Activated CD4-positive, alpha-beta T cell treated with anti-CD3 and anti-CD28 coated beads for 1 hour (primary cell): ENCODE data around the gene TRIM54.
"Not testable (repeated sequence)": the region's sequence is repeated elsewhere in the genome, so short reads cannot be mapped to it uniquely, and the experiment has no call there.

Experiments used
- DNase-seq: peaks from one replicate; pipeline ENCODE4 v3.0.0-alpha.2; 2020

The TRIM54 gene

DNA sequence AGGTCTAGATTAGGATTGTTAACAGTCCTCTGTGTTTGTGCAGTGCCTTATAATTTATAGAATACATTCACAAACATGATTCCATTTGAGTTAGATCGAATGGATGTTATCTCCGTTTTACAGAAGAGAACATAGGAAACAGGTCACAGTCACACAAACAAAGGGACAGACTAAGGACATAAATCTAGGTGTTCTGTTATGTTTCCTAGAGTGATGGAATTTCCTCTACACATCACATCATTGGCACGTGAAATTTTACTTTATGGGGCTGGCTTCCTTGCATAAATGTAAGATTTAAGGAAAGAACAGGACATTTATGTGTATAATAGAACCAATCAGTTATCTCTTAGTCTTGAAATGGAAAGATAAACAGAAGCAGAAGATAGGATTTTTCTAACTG, 6.4 kb downstream of the TRIM54 start:
- no peak for DNase-seq

DNA sequence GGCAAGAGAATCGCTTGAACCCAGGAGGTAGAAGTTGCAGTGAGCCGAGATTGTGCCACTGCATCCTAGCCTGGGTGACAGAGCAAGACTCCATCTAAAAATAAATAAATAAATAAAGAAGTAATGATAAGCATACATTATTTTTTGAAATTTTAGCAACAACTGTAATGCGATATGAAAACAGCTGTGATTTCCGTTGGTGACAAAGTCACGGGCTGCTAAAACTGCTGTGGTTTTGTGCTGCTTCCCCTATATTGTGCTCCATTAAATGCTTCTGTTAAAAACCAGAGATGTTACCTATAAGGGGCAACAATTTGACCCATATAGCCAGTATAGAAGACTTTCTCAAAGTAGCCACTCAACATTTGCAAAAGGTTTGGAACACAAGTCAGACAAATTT, 8.3 kb downstream of the TRIM54 start:
- no peak for DNase-seq

DNA sequence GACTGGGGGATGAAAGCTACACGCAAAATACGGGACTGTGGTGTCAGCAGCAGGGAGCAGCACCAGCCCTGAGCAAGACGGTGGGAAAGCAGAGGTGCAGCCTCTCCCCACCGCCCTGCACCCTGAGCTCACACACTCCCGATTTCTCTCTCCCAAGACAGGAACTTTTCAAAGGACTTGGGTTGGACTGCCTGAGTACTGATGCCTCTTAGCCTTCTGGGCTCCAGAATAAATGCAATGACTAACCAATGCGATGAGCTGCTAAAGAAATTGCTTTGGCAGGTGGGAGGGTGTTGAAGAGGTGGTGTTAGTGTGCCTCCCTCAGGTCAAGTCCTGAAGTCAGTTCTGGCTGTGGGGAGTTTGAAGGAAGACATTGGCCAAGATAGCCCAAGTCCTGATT, 9.6 kb downstream of the TRIM54 start:
- no peak for DNase-seq

DNA sequence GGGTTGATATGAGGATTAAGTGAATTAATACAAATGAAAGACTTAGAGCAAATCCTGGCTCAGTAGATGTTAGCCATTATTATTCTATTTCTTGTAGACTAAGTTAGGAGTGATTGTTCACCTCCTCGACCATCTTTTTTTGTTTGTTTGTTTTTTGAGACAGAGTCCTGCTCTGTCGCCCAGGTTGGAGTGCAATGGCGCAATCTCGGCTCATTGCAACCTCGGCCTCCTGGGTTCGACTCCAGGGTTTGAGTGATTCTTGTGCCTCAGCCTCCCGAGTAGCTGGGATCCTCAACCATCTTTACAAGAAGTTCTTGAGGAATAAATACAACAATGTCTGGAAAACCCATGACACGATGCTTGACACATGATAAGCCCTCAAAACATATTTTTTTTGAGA, 12.7 kb downstream of the TRIM54 start:
- no peak for DNase-seq

DNA sequence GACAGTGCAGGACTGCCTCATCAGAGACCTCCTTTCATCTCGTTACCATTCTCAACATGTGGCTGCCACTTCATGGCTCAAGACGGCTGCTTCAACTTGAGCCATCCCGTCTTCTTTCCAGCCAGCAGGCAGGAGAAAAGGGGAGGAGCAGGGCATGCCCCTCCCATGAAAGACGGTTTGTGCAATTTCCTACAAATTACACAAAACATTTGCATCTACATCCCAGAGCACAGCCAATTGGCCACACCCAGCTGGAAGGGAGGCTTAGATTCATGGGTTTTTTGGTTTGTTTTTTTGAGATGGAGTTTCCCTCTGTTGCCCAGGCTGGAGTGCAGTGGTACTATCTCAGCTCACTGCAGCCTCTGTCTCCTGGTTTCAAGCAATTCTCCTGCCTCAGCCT, 14.3 kb downstream of the TRIM54 start:
- no peak for DNase-seq

DNA sequence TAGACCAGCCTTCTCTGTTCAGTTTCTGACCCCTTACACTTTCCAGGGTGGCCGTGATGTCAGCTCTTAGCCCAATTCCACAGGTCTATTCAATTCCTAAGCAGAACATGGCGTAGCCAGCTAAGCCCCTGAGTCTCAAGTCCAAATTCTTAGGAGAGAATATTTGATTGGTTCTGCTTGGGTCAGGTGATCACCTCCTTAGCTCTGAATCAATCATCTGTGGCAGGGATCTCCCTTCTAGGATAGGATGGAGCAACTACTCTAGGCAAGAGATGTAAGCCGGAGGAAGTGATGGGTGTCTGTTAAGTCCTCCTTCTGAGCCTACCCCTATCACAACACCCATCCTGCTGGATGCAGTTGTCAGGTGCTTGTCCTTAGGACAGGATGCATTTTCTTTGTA, 15.0 kb downstream of the TRIM54 start:
- no peak for DNase-seq

DNA sequence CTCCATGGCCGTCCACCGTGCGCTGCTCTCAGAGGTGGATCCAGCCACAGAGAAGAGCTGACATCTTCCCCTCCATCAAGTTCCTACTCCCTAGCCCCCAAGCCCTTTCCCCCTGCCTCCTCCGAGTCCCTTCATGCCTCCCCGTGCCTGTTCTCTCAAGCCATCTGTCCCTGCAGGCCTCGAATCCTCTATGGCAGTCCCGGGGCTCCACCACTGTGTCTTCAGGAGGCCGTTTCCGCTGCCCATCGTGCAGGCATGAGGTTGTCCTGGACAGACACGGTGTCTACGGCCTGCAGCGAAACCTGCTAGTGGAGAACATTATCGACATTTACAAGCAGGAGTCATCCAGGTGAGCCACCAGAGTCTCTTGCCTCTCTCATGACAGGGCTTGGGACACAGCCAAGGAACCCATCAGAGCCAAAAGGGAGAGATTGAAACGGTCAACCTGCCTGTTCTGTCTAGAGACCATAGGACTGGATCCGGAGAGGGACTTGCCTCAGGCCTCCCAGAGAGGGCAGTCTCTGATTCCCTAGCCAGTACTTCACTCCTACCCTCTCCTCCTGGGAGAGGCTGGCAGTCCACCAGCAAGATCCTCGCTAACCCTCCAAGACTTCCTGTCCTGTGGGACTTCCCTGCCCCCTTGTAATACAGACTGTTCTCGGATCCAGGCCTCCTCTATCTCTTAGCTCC, 16.3 kb downstream of the TRIM54 start:
- no peak for DNase-seq

DNA sequence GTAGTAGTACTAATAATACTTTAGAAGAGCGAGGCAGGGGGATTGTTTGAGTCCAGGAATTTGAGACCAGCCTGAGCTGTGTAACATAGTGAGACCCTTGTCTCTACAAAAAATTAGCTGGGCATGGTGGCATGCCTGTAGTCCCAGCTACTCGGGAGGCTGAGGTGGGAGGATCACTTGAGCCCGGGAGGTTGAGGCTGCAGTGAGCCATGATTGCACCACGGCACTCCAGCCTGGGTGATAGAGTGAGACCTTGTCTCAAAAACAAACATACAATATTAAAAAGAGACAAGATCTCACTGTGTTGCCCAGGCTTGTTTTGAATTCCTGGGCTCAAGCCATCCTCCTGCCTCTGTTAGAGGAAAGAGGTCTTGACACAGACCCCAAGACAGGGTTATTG, 18.4 kb downstream of the TRIM54 start:
- not testable (repeated sequence) for DNase-seq

DNA sequence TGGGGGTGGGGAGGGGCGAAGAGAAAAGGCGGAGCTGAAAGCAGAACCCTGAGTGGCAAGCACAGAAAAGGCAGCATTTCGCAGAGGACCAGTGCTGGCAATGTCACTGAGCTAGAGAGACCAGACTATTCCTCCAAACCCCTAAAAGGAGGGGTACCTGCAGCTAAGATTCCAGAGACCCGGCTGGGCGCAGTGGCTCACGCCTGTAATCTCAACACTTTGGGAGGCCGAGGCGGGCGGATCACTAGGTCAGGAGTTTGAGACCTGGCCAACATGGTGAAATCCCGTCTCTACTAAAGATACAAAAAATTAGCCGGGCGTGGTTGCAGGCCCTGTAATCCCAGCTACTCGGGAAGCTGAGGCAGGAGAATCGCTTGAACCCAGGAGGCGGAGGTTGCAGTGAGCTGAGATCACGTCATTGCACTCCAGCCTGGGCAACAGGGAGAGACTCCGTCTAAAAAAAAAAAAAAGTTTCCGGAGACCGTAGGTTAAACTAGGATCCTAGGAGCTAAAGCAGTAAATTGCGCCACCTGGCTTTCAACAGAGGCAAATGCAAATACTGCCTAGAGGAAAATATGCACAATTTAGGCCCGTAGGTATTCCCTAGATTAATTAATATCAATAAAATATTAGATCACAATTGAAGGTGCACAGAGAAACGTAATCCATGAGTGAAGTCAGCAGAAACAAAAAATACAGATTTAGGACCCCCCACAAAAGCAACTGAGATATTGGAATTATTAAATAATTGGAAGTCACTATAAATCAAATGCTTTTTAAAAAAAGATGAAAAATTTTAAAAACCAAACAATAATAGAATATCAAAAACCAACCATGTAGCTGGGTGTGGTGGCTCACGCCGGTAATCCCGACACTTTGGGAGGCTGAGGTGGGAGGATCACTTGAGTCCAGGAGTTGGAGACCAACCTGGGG, 21.1 kb downstream of the TRIM54 start:
- no peak for DNase-seq

DNA sequence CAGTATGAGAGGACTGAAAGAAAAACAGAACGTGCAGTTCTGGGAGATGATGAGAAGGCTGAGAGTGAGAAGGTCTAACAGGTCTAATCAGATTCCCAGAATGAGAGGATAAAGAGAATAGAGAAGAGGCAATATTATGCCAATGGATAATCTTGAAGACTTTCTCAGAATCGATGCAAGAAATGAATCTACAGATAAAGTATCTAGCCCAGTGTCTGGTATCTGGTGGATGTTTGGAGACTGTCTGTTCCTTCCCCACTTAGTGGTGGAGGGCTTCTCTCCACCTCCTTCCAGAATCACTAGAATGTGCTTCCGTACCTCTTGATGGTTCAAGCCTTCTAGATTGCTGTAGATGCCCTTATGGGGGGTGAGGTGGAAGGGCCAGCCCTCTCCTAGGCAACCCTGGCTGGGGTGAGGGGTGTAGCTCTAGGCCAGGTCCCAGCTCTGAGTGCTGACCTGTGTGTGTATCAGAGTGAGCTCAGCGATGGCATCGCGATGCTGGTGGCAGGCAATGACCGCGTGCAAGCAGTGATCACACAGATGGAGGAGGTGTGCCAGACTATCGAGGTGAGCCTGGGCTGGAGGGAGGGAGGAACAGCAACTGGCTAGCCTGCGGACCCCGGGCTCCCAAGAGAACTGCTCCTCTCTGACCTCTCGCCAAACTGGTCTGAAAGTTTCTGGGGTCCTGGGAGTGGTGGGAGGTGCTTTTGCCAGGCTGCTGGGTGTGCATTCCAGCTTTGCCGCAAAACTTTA, 22.4 kb downstream of the TRIM54 start:
- DNase-seq, result no peak

DNA sequence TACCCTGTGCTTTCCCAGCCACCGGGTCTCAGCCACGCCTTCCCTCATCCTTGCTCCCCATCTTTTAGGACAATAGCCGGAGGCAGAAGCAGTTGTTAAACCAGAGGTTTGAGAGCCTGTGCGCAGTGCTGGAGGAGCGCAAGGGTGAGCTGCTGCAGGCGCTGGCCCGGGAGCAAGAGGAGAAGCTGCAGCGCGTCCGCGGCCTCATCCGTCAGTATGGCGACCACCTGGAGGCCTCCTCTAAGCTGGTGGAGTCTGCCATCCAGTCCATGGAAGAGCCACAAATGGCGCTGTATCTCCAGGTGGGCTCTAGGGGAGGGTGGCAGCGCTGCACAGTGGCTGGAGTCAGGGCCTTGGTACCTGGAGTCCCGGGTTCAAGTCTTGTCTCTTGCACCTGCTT, 23.3 kb downstream of the TRIM54 start:
- DNase-seq, result no peak

DNA sequence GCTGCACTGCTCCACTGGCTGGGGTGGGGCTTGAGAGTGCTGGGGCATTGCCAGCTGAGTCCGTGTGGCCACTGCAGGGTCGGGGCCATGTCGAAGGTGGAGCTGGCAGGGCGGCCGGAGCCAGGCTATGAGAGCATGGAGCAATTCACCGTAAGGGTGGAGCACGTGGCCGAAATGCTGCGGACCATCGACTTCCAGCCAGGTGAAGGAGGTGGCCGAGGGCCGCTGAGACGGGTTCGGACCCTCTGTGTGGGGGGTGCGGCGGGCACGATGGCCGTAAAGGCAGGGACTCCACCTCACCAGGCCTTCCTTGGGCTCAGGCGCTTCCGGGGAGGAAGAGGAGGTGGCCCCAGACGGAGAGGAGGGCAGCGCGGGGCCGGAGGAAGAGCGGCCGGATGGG, 23.9 kb downstream of the TRIM54 start:
- DNase-seq, result no peak

DNA sequence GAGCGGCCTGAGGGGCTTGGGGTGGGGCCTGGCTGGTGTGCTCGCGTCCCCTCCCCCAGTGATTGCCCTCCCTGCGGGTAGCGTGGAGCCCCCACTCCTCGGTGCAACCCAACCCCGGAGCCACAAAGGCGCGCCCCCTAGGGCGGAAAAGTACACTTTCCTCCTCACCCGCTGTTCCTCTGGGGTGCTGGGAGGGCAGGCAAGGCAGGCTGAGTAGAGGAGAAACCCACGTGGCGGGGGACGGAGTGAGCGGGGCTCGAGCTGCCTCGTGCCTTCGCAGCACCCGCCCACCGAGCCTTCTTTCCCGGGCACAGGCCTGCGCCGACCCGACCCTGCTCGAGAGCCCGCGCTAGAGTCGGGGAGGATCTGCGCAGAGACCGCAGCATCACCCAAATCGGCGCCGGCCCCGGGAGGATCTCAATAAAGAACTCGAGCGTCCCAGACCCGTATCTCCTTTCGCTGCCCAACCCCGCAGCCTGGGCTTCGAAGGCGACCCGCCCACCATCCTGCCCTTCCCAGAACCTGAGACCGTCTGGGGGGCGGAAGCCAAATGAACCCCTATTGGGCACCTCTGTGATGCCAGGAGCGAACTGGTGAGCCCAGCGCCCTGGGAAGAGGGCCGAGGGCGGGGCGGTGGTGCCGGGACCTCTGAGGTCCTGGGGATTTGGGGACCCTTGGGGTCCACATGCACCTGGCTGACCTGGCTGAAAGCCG, 24.5 kb downstream of the TRIM54 start:
- no peak for DNase-seq

DNA sequence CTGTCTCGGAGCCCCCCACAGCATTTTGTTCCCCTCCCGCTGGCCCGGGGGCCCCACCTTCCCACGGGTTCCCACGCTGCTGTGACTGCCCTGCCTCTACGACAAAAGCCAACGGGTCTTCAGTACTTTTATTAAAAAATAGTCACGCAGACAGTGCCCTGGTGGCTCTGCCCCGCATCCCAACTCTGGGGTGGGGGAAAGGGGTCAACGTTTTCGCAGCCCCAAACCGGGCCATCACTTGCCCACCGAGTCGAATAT, 25.0 kb downstream of the TRIM54 start:
- no peak for DNase-seq

DNA sequence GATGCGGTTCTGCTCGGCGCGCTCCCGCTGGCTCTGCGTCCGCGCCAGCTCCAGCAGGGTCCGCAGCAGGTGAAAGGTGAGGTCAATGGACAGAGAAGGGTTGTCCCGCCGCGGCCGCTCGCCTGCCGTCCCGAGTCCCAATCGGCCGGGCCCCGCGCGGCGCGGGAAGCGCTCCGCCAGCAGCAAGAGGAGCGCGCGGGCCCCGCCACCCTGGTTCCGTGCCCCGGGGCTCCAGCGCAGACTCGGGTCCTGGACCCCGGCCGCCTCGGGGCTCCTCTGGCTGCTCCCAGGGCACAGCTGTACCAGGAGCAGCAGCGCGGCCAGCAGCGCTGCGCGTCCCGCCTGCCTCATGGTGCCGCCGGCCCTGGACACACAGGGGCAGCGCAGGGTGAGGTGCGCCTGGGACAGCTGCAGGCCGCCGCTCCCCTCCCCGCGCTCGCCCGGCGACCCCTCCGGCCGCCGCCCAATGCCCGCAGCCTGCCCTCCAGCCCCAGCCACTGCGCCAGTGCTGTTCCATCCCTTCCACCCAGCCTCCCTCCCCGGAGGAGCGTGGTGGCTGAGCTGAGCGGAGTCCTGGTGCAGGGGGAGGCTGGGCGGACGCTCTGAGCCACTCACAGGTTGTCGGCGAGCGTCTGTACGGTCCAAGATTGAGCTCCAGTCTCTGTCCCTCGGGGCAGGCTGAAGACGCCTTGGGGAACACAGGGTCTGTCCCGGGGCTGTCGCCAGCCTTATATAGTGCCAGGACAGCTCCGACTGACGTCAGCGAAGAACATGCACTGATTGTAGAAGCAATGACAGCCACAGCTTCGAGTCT, 25.5 kb downstream of the TRIM54 start:
- no peak for DNase-seq

DNA sequence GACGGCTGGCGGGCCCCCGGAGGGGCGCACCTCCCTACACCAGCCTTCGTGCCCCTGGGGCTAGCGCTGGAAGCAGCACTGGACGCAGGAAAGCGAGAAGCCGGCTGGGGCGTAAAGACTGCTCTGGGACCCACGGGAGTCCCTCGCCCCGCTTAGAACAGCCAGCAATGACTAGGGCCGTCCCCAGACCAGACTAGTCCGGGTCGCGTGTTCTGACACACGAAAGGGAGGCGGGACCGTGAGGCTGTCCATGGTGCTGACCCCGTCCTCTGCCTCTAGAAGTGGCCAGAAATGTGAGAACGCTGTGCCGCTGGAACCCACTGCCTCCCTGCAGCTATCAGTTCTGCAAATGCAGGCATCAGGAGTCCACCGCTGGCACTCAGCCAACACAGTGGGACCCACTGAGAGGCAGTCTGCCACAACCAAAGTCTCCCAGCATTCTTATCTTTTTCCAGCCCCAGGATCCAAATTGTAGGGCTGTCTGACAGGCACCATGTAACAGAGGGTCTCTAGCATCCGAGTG, 26.2 kb downstream of the TRIM54 start, which contains the start of gene UCN:
TSS of gene UCN (minus strand) at position 87 of the 523 bp plus-strand sequence. CDS start 550 bp downstream, outside the sequence.
- no peak for DNase-seq

DNA sequence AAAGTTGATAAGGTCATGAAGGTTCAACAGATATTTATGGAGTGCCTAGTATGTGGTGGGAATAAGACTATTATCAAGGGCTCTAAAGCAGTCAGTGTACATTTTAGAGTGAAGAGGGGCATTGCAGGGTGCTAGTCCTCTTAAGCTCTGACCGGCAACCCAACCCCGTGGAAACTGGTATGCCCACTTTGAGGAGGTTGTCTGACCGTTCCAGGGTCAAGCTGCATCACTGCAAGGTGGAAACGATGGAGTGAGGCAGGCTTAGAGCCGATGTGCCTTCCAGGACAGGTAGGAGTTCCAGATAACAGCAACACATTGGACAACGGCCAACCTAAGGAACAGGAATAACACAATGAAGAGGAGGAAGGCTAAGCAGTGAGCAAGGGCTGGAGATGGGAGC, 27.4 kb downstream of the TRIM54 start:
- no peak for DNase-seq

DNA sequence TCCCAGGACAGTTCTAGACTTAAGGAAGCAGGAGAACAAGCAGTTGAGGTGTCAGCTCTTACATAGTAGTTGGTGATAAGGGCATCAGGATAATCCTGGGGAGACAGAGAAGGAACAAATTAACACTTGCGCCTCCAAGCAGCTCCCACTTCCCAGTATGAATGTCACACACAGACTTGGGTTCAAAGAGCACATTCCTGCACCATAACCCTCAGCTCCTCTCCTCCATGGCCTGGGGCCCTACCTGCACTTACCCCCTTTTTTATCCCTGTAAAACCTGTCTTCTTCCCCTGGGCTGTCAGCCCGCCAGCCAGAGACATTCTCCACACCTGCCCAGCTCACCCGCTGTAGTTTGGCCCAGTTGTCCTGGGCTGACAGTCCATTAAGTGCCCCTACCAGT, 29.9 kb downstream of the TRIM54 start:
- DNase-seq, result no peak

DNA sequence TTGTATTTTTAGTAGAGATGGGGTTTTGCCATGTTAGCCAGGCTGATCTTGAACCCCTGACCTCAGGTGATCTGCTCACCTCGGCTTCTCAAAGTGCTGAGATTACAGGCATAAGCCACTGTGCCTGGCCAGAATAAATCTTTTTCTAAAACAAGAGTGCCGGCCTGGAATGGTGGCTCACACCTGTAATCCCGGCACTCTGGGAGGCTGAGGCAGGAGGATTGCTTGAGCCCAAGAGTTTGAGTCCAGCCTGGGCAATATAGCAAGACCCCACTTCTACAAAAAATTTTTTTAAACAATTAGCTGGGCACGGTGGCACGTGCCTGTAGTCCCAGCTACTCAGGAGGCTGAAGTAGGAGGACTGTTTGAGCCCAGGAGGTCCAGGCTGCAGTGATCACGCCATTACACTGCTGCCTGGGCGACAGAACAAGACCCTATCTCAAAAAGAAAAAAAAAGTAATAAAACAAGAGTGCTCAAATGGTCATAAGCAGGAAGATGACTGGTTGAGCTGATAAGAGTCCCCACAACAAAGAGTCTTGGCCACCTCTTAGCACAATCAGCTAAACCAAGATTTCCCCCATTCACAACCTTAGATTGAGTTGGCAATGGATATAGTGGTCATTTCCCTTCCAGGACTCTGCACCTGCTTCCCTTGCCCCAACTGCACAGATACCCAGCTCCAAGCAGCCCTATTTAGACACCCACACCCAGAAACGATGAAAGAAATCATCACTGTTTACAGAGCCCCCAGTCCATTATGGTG, 31.8 kb downstream of the TRIM54 start:
- no peak for DNase-seq

DNA sequence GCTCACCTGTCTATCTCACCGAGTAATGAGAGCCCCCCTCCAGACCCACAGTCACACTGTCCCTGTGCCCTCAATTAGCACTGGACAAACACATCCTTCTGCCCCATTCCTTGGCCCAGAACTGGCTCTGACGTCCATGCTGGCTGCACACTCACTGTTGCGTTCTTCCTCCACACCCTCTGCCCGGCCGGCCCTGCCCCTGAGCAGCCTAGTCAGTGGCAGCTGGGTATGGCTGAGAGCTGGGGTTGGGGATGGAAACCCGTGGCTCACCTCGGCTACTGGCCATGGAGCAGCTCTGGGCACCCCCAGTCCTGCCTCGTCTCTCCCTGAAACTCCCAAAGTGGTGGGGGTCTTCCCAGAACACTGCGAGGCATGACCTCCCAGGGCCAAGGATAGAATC, 32.5 kb downstream of the TRIM54 start:
- no peak for DNase-seq

DNA sequence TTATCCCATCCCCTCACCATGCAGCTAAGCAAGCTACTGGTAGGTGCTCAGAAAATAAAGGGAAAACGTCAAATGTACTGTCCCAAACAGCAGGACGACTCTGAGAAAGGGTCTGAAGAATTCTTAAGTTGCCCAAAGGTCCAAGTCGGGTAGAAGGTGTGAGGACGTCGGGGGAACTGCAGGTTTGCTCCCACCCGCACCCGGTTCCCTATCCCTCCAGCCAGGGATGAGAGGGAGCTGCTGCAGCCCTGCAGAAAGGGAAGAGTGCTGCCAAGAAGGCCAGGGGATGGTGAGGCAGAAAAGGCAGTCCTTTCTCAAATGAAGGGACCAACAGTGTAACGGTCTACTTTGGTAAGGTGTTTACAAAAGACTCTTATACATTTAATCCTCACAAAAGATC, 32.9 kb downstream of the TRIM54 start:
- DNase-seq, result no peak
